Mesothelial cell of epicardium (in vitro differentiated cells): Measurements from ENCODE around the gene AUTS2. TPM values are rescaled to one million over a fixed set of nuclear protein-coding genes. Genes with fewer than 3 reads are reported as not detected.

ENCODE experiments used
- DNase-seq, 2 experiments: peaks; one replicate each; pipeline ENCODE4 v3.0.0; 2021; ENCODE audit warnings: low spot score in 2 of 2; ENCODE audit not compliant: unreplicated experiment in 2 of 2
- H3K27ac Mint-ChIP-seq: 2 replicates; pipeline ENCODE4 v1.8.0; 2021; ENCODE audit warnings: mixed read lengths
- H3K27me3 Mint-ChIP-seq: 2 replicates; pipeline ENCODE4 v1.8.0; 2021; ENCODE audit warnings: low read depth, mixed read lengths
- H3K36me3 Mint-ChIP-seq: 2 replicates; pipeline ENCODE4 v1.8.0; 2021; ENCODE audit warnings: mixed read lengths
- H3K4me1 Mint-ChIP-seq: 2 replicates; pipeline ENCODE4 v1.8.0; 2021; ENCODE audit warnings: mixed read lengths
- H3K4me3 Mint-ChIP-seq: 2 replicates; pipeline ENCODE4 v1.8.0; 2021; ENCODE audit warnings: mild to moderate bottlenecking, moderate library complexity, mixed read lengths
- H3K9me3 Mint-ChIP-seq: 2 replicates; pipeline ENCODE4 v1.8.0; 2021; ENCODE audit warnings: mixed read lengths
- CTCF ChIP-seq: fragments of 200-600 bp; sonication (generic); IDR thresholded peaks from one replicate; pipeline ENCODE4 v1.5.0; 2021; ENCODE audit warnings: antibody characterized with exemption; ENCODE audit not compliant: unreplicated experiment
- total RNA-seq: library from RNA; stranded (reverse); gene quantifications from 3 replicates; pipeline ENCODE4 v1.2.1, GENCODE V29; 2021

Gene AUTS2
- total RNA-seq, 1 donor from 2014 or later = 135 TPM

- no peaks in the 10 kb centered on the region for H3K9me3 Mint-ChIP-seq
- TF ChIP-seq CTCF = no peak
- peaks cover 35% of the 10 kb centered on the region for H3K4me1 Mint-ChIP-seq
- no peaks in the 10 kb centered on the region for H3K36me3 Mint-ChIP-seq
- H3K27me3 Mint-ChIP-seq = no peaks in the 10 kb centered on the region
- H3K27ac Mint-ChIP-seq = peak overlapping the region; percentile 23
- DNase-seq = no peak
- no peak overlapping the region for H3K4me3 Mint-ChIP-seq
Observed at GRCh38 chr7:70477036-70478010, 879.0 kb downstream of the AUTS2 start.

GRCh38 chr7:70479153-70480021 lies 881.1 kb downstream of the AUTS2 start:
- H3K36me3 Mint-ChIP-seq = peaks cover 4% of the 10 kb centered on the region
- H3K27ac Mint-ChIP-seq = no peak overlapping the region
- DNase-seq = no peak
- TF ChIP-seq CTCF = no peak
- H3K4me3 Mint-ChIP-seq = no peak overlapping the region
- no peaks in the 10 kb centered on the region for H3K27me3 Mint-ChIP-seq
- peaks cover 25% of the 10 kb centered on the region for H3K4me1 Mint-ChIP-seq
- peaks cover under 1% of the 10 kb centered on the region for H3K9me3 Mint-ChIP-seq

GRCh38 chr7:70480927-70481569 lies 882.8 kb downstream of the AUTS2 start:
- Mint-ChIP-seq H3K9me3 (peaks cover 9% of the 10 kb centered on the region), H3K36me3 (peaks cover 17% of the 10 kb centered on the region), H3K27me3 (no peaks in the 10 kb centered on the region), H3K4me1 (peaks cover 25% of the 10 kb centered on the region), H3K27ac (peak overlapping the region; percentile 24), H3K4me3 (no peak overlapping the region)
- no peak for DNase-seq
- no peak for TF ChIP-seq CTCF

GRCh38 chr7:70481570-70482123 lies 883.4 kb downstream of the AUTS2 start:
- Mint-ChIP-seq H3K27ac (peak overlapping the region; percentile 10), H3K36me3 (peaks cover 17% of the 10 kb centered on the region), H3K4me1 (peaks cover 25% of the 10 kb centered on the region), H3K27me3 (no peaks in the 10 kb centered on the region), H3K9me3 (peaks cover 9% of the 10 kb centered on the region), H3K4me3 (no peak overlapping the region)
- no peak for TF ChIP-seq CTCF
- no peak for DNase-seq

GRCh38 chr7:70484255-70484654 lies 886.0 kb downstream of the AUTS2 start:
- Mint-ChIP-seq H3K4me3 (no peak overlapping the region), H3K4me1 (peaks cover 19% of the 10 kb centered on the region), H3K36me3 (peaks cover 19% of the 10 kb centered on the region), H3K27ac (no peak overlapping the region), H3K9me3 (peaks cover 9% of the 10 kb centered on the region), H3K27me3 (no peaks in the 10 kb centered on the region)
- no peak for TF ChIP-seq CTCF
- DNase-seq = no peak
